ENCODE measurements around the gene F5. TPM values are rescaled to one million over a fixed set of nuclear protein-coding genes. Genes with fewer than 3 reads are reported as not detected.
A peak's percentile ranks its signal among the peaks of the same experiment; 100 is the strongest.

The F5 gene
- total and polyA plus RNA-seq, 2 of the 13 experiments (the other 11 are each of a cell fraction or from before 2014, with no cell fraction given): 38.3 to 64.0 TPM

- TF ChIP-seq ATF4 (CRISPR knock-in tag; IDR thresholded peaks at IDR 0.05) (no peak), GFI1 (CRISPR knock-in tag; IDR thresholded peaks at IDR 0.05; ENCODE audit: borderline replicate concordance) (peak; percentile 43; the same call in 1 of the 2 replicates), HCFC1 (IDR thresholded peaks at IDR 0.05; ENCODE audit: low read depth, low read length) (no peak), U2AF2 (IDR thresholded peaks at IDR 0.05; ENCODE audit: low read depth, low read length) (no peak), KDM5A (IDR thresholded peaks at IDR 0.05; ENCODE audit: borderline replicate concordance, low read length) (no peak), HDAC6 (IDR thresholded peaks at IDR 0.05; ENCODE audit: low read depth, low read length) (no peak), ZSCAN21 (CRISPR knock-in tag; IDR thresholded peaks at IDR 0.05; ENCODE audit: borderline replicate concordance) (no peak), ZNF546 (CRISPR knock-in tag; conservative IDR thresholded peaks at IDR 0.05) (no peak), RXRA (CRISPR knock-in tag; IDR thresholded peaks at IDR 0.05) (peak; percentile 37; the same call in 1 of the 2 replicates), ZNF468 (CRISPR knock-in tag; IDR thresholded peaks at IDR 0.05) (no peak), NCOA1 (CRISPR knock-in tag; IDR thresholded peaks at IDR 0.05) (no peak), ZBTB8A (CRISPR knock-in tag; IDR thresholded peaks at IDR 0.05; ENCODE audit: borderline replicate concordance, low read depth) (no peak), PCBP2 (optimal IDR thresholded peaks at IDR 0.05; ENCODE audit: low read depth, low read length, poor library complexity, severe bottlenecking) (no peak), NBN (conservative IDR thresholded peaks at IDR 0.05) (no peak), ZNF790 (CRISPR knock-in tag; IDR thresholded peaks at IDR 0.05; ENCODE audit: borderline replicate concordance) (no peak), FOXP1 (IDR thresholded peaks at IDR 0.05) (no peak), FOXP1 (CRISPR knock-in tag; IDR thresholded peaks at IDR 0.05) (peak; percentile 64), SOX6 (IDR thresholded peaks at IDR 0.05) (no peak), SOX6 (CRISPR knock-in tag; IDR thresholded peaks at IDR 0.05) (peak; percentile 94)
- TF ChIP-seq, protein P1, sequence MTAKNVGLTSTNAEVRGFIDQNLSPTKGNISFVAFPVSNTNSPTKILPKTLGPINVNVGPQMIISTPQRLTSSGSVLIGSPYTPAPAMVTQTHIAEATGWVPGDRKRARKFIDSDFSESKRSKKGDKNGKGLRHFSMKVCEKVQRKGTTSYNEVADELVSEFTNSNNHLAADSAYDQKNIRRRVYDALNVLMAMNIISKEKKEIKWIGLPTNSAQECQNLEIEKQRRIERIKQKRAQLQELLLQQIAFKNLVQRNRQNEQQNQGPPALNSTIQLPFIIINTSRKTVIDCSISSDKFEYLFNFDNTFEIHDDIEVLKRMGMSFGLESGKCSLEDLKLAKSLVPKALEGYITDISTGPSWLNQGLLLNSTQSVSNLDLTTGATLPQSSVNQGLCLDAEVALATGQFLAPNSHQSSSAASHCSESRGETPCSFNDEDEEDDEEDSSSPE (CRISPR knock-in tag; IDR thresholded peaks at IDR 0.05): no peak
- TF ChIP-seq, protein P2, sequence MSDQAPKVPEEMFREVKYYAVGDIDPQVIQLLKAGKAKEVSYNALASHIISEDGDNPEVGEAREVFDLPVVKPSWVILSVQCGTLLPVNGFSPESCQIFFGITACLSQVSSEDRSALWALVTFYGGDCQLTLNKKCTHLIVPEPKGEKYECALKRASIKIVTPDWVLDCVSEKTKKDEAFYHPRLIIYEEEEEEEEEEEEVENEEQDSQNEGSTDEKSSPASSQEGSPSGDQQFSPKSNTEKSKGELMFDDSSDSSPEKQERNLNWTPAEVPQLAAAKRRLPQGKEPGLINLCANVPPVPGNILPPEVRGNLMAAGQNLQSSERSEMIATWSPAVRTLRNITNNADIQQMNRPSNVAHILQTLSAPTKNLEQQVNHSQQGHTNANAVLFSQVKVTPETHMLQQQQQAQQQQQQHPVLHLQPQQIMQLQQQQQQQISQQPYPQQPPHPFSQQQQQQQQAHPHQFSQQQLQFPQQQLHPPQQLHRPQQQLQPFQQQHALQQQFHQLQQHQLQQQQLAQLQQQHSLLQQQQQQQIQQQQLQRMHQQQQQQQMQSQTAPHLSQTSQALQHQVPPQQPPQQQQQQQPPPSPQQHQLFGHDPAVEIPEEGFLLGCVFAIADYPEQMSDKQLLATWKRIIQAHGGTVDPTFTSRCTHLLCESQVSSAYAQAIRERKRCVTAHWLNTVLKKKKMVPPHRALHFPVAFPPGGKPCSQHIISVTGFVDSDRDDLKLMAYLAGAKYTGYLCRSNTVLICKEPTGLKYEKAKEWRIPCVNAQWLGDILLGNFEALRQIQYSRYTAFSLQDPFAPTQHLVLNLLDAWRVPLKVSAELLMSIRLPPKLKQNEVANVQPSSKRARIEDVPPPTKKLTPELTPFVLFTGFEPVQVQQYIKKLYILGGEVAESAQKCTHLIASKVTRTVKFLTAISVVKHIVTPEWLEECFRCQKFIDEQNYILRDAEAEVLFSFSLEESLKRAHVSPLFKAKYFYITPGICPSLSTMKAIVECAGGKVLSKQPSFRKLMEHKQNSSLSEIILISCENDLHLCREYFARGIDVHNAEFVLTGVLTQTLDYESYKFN (CRISPR knock-in tag; conservative IDR thresholded peaks at IDR 0.05): peak; percentile 90
- TF ChIP-seq, protein P3, sequence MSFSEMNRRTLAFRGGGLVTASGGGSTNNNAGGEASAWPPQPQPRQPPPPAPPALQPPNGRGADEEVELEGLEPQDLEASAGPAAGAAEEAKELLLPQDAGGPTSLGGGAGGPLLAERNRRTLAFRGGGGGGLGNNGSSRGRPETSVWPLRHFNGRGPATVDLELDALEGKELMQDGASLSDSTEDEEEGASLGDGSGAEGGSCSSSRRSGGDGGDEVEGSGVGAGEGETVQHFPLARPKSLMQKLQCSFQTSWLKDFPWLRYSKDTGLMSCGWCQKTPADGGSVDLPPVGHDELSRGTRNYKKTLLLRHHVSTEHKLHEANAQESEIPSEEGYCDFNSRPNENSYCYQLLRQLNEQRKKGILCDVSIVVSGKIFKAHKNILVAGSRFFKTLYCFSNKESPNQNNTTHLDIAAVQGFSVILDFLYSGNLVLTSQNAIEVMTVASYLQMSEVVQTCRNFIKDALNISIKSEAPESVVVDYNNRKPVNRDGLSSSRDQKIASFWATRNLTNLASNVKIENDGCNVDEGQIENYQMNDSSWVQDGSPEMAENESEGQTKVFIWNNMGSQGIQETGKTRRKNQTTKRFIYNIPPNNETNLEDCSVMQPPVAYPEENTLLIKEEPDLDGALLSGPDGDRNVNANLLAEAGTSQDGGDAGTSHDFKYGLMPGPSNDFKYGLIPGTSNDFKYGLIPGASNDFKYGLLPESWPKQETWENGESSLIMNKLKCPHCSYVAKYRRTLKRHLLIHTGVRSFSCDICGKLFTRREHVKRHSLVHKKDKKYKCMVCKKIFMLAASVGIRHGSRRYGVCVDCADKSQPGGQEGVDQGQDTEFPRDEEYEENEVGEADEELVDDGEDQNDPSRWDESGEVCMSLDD (CRISPR knock-in tag; IDR thresholded peaks at IDR 0.05; ENCODE audit: borderline replicate concordance): no peak
Observed at GRCh38 chr1:169576241-169576934, 9.9 kb downstream of the F5 start (continued).

Data from HepG2 (cell line).